HG03469 (cell line): ENCODE results near the gene PHF11.
"Not testable (repeated sequence)": the region's sequence is repeated elsewhere in the genome, so short reads cannot be mapped to it uniquely, and the experiment has no call there.

ENCODE experiments used
- ATAC-seq: cut with Tn5 transposase; IDR thresholded peaks from one replicate; pipeline ENCODE4 v1.9.1; 2021; ENCODE audit warnings: mild to moderate bottlenecking, moderate library complexity, moderate number of reproducible peaks; ENCODE audit not compliant: unreplicated experiment

Gene PHF11

DNA sequence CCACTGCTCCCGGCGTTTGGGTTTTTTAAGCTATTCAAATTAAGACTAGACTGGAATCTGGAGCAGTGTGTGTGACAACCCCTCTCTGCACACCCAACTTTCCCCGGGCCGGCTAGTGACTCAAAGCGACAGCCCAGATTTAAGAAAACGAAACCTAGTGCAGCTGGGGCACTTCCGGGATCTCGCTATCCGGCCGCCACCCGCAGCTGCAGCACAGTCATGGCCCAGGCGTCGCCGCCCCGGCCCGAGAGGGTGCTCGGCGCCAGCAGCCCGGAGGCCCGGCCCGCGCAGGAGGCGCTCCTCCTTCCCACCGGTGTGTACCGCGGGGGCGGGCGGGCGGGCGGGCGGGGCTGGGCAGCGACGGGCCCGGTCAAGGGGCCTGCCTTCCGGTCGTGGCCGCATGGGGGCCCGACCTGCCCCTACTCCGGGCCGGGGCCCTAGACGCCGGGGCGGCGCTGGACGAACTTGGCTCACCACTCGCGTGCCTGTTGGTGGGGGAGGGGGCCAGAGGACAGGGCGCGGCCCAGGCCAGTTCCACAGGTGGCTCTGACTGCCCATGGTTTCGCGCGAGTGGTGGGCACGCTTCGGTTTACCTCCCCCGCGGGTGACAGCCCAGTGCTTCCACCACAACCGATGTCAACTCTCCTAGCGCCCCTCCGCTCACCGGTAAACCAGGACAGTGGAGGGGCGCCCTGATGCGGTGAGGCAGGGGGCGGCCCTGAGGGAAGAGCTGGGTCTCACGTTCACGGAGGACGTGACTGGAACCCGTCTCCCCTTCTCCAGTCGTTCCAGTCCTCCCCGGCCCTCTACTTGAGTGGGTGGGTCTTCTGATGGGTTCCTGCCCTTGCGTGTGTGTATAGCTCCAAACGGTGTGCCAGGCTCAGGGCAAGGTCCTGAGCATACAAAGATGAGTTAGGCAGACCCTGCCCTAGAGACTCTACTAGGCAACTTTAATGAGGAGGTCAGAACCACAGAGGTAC, at the start of gene PHF11:
PHF11 (plus strand) TSS at position 171 of the 980 bp plus-strand sequence; CDS start at position 220, 49 bp downstream.
- ATAC-seq = peak; percentile 65

DNA sequence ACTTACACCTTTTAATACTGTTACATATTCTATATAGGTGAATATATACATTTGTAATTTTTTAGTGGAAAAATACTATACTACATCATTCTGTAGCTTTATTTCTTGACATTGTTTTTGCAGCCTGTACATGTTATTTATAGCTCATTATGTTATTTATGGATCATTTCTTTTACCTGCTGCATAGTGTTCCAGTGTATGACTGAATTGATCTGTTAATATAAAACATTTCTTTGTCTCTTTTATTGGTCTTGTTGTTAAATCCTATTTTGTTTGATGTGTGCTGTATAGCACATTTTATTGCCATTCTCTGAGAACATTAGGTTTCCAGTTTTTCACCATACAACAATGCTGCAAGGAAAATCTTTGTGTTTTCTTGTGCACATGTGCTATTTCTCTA, 49.3 kb upstream of the PHF11 start:
- no peak for ATAC-seq

DNA sequence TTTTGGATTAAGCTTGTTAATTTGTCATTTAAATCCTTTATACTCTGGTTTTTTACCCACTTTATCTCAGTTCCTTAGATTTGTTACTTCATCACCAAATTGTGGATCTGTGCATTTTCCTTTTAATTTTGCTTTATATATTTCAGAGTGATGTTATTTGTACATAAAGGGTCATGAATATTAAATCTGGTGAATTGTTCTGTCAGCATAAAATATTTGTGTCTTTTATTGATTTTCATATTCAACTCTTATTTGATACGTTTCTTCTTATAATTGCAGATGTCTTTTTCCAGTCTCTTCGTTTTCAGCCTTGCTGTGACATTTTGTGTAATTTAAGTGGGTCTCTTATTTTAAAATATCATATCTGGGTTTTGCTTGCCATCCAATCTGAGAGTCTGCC, 47.0 kb upstream of the PHF11 start:
- ATAC-seq = no peak

DNA sequence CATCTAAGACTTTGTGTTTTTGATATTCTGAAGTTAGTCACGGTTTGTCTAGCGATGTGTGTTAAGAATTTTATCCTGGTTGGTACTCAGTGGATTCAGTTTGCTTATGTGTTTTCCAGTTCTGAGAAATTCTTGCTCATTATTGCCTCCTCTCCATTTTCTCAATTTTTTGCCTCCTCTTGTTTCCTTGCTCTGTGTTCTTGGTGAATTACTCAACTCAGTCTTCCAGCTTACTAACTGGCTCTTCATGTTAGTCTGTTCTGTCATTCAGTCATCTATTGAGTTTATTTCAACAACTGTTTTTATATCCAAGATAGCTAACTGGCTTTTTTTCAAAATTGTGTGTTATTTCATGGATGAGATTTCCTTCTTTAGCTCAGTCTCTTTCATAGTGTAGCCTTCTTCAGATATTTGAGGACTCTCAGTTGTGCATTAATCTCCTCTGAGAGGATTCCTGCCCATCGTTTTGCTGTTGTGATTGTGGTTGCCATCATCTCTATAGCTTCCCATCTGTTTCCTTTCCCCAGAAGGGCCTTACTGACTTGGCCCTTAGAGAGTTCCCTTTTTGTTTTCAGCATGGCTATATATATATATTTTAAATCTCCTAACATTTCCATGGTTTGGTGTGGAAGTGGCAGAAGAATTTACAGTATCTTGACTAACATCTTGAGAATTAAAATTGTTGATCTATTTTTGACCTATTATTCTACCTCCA, 45.5 kb upstream of the PHF11 start:
- ATAC-seq = no peak

DNA sequence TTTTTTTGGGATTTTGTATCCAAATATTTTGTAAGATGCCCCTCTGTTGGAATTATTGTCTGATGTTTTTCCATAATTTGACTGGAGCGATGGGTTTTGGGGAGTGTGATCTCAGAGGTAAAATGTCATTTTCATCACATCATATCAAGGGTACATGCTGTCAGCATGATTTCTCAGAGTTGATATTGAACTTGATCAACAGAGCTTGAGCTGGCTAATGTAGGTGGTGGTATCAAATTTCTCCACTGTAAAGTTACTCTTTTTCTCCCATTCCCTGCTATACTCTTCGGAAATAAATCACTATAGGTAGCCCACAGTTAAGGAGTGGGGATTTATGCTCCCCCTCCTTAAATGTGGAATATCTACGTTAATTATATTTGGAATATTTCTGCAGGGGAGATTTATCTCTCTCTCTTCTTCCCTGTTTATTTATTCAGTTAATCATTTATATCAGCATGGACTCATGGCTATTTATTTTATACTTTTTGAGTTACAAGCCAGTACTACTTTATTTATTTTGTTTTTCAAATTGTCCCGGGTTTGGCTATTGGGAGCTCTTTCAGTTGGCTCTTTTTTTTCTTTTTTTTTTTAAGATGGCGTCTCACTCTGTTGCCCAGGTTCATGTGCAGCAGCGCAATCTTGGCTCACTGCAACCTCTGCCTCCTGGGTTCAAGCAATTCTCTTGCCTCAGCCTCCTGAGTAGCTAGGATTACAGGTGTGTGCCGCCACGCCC, 42.9 kb upstream of the PHF11 start:
- ATAC-seq = no peak

DNA sequence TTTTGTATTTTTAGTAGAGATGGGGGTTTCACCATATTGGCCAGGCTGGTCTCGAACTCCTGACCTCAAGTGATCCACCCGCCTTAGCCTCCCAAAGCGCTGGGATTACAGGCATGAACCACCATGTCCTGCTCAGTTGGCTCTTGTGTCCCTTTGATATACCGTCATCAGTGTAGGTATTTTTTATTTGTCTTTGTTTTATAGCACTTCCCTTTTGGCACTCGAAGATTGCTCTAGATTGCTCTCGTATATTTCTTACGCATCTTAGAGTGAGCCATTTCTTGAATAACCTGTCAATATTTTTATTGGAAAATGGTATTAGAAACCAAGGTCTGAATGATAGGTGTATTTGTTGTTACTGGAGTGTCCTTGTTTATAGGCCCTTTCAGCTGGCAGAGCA, 42.3 kb upstream of the PHF11 start:
- no peak for ATAC-seq

DNA sequence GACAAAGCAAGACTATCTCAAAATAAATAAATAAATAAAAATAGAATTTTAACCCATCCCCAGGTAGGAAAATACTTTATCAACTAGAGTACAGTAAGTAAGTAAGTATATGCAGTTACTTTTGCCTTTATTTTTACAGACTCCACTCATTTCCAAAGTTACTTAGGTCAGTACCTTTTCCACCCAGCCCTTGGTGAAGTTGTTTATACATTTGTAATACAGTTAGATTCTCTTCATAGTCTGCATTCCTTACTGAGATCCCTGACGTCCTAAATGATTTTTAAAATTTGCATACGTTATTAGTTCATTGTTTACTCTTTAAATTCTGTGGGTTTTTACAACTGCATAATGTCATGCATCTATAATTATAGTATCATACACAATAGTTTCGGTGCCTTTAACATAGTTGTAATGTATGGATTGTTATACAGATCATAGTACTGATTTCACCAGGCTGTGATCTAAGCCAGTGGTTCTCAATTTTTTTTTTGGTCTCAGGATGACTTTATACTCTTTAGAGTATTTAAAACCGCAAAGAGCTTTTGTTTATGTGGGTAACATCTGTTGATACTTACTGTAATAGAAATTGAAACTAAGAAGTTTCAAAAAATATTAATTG, 41.3 kb upstream of the PHF11 start:
- ATAC-seq = peak; percentile 85

DNA sequence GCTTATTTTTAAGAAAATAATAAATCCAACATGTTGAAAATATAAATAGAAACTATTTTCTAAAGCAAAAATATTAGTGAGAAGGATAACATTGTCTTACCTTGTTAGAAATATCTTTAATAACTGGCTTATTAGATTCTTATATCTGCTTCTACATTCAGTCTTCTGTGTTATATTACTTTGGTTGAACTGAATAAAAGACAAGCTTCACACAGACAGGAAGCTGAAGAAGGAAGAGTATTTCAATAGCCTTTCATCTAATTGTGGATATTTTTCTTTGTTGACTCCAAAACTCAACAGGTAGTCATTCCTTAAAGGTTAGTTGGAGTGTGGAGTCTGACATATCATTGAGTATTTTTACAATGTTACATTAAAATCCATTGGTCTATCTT, 40.8 kb upstream of the PHF11 start:
- peak; percentile 13 for ATAC-seq

DNA sequence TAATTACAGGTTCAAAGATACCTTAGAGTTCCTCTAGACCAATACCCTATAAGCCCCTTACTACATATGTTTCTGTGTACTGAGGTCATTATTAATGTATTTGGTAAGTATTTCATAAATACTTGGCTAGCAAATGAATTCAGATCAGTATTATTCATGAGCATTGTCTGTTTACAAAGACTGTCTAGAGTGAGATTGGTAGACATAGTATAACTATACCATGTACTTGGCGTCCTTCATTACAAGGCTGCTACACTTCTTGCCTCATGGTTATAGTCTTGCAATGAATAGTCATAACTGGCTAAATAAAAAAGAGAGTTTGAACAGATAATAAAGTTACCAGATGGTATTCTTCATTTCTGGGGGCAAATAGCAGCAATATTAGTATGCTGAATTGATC, 39.6 kb upstream of the PHF11 start:
- no peak for ATAC-seq

DNA sequence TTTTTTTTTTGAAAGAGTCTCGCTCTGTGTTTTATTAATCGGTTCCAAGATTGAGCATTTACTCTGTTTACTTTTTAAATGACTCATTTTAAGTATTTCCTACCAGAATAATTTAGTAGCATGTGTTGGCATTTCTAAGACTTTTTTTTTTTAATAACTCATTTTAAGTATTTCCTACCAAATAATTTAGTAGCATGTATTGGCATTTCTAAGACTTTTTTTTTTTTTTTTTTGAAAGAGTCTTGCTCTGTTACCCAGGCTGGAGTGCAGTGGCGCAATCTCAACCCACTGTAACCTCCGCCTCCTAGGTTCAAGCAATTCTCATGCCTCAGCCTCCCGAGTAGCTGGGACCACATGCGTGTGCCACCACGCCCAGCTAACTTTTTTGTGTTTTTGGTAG, 38.5 kb upstream of the PHF11 start:
- ATAC-seq = no peak

DNA sequence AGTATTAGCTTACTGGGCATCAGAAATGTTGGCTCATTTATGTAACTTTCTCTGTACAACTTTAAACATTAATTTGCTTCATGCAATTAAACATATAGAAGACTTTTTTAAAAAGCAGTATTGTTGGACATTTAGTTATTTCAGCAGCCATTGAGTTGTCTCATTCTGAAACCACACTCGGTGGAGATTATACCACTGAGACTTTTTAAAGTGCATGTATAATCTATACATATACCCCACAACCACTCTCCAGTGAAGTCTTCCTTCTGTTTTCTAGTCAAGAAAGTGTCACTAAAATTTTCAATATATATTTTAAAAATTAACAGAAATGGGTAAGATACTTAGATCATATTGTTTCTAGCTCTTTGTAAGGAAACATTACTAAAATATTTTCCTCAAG, 36.2 kb upstream of the PHF11 start:
- no peak for ATAC-seq

DNA sequence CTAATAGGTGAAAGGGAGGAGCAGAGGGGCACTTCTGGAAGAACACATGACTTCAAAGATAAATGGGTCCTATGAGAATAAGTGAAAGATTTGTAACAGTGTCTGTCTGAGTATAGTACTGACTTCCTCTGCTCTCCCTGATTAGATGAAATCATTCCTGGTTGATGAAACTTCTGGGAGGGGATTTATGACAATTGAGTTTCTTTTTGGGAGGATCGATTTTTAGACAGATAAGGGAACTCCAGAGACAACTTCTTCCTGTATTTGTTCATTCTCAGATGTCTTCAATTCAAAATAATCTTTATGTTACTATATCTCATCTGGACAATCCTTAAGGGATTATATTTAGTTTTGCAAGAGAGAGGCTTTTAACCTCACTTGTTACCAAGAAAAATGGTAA, 31.7 kb upstream of the PHF11 start:
- ATAC-seq = no peak

DNA sequence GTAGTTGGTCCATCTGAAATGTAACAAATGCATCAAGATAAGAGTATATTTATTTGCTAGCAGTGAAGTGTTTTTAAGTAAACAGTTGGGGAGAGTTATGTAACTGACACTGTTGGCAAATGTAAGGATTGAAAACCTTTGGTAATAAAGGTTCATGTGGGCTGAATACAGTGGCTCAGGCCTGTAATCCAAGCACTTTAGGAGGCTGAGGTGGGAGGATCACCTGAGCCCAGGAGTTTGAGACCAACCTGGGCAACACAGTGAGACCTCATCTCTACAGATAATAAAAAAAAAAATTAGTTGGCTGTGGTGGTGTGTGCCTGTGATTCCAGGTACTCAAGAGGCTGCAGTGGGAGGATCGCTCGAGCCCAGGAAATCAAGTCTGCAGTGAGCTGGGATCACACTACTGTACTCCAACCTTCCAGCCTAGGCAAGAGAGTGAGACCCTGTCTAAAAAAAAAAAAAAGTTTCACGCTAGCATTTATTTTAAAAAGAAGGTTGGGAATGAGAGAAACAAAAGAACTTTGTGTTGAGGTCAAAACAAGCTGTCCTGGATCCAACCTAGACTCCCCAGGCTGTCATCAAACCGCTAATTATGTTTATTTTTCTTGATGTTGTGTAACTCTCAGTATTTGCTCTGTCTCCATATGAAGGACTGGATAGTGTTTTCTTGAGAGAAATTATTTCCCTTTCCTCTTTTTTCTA, 31.0 kb upstream of the PHF11 start:
- no peak for ATAC-seq

DNA sequence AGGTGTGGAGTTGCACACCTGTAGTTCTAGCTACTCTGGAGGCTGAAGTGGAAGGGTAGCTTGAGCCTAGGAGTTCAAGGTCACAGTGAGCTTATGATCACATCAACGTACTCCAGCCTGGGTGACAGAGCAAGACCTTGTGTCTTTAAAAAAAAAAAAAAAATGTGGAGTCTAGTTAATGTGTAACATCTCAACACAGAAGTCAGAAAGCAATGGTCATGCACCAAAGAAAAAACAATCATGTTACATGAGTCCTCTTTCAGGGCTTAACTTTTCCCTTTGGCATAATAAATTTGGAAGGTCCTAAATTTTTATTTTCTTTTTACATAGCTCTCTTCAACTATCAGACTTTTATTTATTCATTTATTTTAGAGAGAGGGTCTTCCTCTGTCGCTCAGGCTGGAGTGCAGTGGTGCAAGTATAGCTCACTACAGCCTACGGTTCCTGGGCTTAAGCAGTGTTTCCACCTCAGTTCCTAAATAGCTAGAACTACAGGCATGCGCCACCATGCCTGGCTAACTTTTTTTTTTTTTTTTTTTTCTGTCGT, 29.4 kb upstream of the PHF11 start:
- no peak for ATAC-seq

DNA sequence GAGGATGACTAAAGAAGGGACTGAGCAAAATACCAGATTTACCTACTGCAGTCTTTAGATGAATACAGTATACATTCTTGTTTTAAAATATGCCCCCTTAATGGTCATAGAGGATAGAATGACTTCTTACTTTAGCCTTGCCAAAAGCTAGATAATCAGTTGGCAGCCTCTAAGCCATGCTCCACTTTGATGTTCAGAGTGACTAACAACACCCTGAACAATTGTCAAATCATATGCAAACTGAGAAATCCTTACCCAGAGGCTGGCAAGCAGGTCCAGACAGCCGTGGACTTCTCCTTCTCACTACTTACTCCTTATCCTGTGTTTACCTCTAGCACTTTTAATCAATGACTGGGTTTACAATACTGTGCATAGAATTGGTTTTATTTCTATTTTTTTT, 23.6 kb upstream of the PHF11 start:
- no peak for ATAC-seq

DNA sequence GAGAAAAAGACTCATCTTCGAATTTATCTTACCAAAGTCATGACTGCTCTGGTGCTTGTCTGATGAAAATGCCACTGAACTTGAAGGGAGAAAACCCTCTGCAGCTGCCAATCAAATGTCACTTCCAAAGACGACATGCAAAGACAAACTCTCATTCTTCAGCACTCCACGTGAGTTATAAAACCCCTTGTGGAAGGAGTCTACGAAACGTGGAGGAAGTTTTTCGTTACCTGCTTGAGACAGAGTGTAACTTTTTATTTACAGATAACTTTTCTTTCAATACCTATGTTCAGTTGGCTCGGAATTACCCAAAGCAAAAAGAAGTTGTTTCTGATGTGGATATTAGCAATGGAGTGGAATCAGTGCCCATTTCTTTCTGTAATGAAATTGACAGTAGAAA, 19.2 kb upstream of the PHF11 start:
- ATAC-seq = no peak

DNA sequence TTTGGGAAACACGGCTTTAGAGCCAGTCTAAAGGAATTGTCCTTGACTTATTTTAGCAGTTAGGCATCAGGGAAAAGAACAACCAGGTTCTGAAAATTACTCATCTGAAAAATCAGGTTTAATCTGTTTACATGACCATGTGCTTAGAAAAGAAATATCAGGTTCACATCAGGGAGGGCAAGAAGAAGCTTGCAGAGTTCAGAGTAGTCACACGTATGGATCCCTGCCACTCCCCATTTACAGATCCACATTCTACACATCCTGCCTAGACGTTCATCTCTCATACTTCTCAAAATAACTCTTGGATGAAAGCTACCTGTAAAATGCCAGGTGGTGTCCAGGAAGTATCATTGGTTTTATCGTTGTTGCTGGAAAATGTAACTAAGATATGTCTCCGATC, 14.0 kb upstream of the PHF11 start:
- ATAC-seq = no peak

DNA sequence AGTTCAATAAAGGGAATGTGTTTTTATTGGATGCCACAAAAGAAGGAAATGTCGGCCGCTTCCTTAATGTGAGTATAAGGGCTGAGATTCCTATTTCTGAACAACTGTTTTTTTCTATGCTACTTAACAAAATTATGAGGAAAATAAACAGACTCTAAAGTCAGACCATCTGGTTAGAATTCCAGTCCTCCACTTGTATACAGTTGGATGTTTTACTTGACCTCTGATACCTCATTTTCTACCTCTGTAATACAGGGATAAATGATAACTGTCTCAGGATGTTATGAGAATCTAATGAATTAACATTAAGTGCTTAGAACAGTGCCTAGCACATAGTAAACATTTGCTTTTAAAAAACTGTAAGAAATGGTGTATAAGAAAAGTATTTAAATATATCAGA, 7.2 kb upstream of the PHF11 start:
- ATAC-seq = no peak

DNA sequence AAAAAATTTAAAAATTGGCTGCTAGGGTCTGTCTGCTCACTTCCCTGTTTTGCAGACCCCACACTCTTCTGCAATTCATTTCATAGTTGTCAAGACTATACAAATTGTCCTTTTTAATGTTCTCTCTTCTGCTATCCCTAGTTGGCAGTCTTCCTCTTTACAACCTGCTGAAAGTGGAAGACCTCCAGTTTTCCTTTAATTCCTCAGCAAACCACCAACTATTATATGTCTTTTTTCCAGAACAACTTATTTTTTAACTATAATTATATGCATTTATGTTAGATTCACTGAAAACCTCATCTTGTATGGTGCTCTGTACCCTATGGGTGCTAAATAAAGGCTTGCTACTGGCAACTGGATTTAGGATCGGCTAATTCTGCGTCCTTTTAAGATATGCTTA, 1.1 kb upstream of the PHF11 start:
- ATAC-seq = no peak

DNA sequence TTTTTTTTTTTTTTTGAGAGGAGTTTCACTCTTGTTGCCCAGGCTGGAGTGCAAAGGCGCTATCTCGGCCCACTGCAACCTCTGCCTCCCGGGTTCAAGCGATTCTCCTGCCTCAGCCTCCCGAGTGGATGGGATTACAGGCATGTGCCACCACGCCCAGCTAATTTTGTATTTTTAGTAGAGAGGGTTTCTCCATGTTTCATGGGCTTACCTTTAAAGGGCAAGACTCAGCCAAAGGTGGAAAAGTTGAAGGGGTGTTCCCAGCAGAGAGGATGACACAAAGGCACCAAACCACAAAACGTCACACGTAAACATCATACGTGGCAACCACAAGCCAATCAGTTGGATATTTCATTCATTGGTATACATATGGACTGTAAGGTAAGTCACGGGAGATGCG, 1.1 kb downstream of the PHF11 start:
- not testable (repeated sequence) for ATAC-seq
